Bronchial epithelial cell (primary cell): Measurements from ENCODE around the gene RIMS3. TPM values are rescaled to one million over a fixed set of nuclear protein-coding genes. Genes with fewer than 3 reads are reported as not detected.

ENCODE experiments used
- DNase-seq: peaks from one replicate; pipeline ENCODE4 v3.0.0-alpha.2; 2010; ENCODE audit warnings: low read depth
- FAIRE-seq: peaks from 2 replicates; lab custom pipeline; 2011; peaks lifted over from hg19 to GRCh38; lab: Jason Lieb, UNC
- H3K27me3 ChIP-seq: 2 replicates; pipeline ENCODE4 v1.5.1; 2011; ENCODE audit warnings: low read length; ENCODE audit not compliant: control insufficient read depth, insufficient read depth
- H3K36me3 ChIP-seq: 2 replicates; pipeline ENCODE4 v1.5.1; 2011; ENCODE audit warnings: low read length; ENCODE audit not compliant: control insufficient read depth, insufficient read depth
- H3K4me3 ChIP-seq: 2 replicates; pipeline ENCODE4 v1.5.1; 2011; ENCODE audit warnings: mild to moderate bottlenecking, low read depth, low read length, control low read depth
- CTCF ChIP-seq: IDR thresholded peaks from 2 replicates; pipeline ENCODE4 v1.5.1; 2011; ENCODE audit warnings: mild to moderate bottlenecking, moderate library complexity, low read length, control low read depth, inconsistent platforms; ENCODE audit not compliant: insufficient read depth, severe bottlenecking
- total RNA-seq: library from RNA; depleted of rRNA; stranded (reverse); fragments of >200 nt; gene quantifications from 2 replicates; pipeline ENCODE4 v1.2.1, GENCODE V29; 2014

The RIMS3 gene
- total RNA-seq, 1 donor from 2014 or later, result 0.26 TPM

GRCh38 chr1:40662864-40663263 is 2.6 kb downstream of the RIMS3 start:
- DNase-seq, result peak; percentile 58

GRCh38 chr1:40662151-40662550 is 3.3 kb downstream of the RIMS3 start:
- no peak for TF ChIP-seq CTCF
- FAIRE-seq, result no peak
- DNase-seq, result peak; percentile 34
- peaks cover 4% of the 10 kb centered on the region for H3K27me3 ChIP-seq
- H3K36me3 ChIP-seq, result no peaks in the 10 kb centered on the region
- H3K4me3 ChIP-seq, result no peak overlapping the region

More at GRCh38 chr1:40662864-40663263, 2.6 kb downstream of the RIMS3 start:
- TF ChIP-seq CTCF, result no peak
- FAIRE-seq, result peak; percentile 83
- Histone ChIP-seq H3K4me3 (no peak overlapping the region), H3K27me3 (peaks cover 4% of the 10 kb centered on the region), H3K36me3 (no peaks in the 10 kb centered on the region)

- no peak for DNase-seq
- no peak for TF ChIP-seq CTCF
- FAIRE-seq, result no peak
- Histone ChIP-seq H3K4me3 (no peak overlapping the region), H3K36me3 (no peaks in the 10 kb centered on the region), H3K27me3 (peaks cover 4% of the 10 kb centered on the region)
Measured at GRCh38 chr1:40661678-40662077, 3.8 kb downstream of the RIMS3 start.

GRCh38 chr1:40659649-40659947 is 5.9 kb downstream of the RIMS3 start:
- peaks cover 2% of the 10 kb centered on the region for H3K27me3 ChIP-seq
- FAIRE-seq (no peak), DNase-seq (no peak)
- no peak for TF ChIP-seq CTCF
- H3K36me3 ChIP-seq, result no peaks in the 10 kb centered on the region
- no peak overlapping the region for H3K4me3 ChIP-seq

DNA sequence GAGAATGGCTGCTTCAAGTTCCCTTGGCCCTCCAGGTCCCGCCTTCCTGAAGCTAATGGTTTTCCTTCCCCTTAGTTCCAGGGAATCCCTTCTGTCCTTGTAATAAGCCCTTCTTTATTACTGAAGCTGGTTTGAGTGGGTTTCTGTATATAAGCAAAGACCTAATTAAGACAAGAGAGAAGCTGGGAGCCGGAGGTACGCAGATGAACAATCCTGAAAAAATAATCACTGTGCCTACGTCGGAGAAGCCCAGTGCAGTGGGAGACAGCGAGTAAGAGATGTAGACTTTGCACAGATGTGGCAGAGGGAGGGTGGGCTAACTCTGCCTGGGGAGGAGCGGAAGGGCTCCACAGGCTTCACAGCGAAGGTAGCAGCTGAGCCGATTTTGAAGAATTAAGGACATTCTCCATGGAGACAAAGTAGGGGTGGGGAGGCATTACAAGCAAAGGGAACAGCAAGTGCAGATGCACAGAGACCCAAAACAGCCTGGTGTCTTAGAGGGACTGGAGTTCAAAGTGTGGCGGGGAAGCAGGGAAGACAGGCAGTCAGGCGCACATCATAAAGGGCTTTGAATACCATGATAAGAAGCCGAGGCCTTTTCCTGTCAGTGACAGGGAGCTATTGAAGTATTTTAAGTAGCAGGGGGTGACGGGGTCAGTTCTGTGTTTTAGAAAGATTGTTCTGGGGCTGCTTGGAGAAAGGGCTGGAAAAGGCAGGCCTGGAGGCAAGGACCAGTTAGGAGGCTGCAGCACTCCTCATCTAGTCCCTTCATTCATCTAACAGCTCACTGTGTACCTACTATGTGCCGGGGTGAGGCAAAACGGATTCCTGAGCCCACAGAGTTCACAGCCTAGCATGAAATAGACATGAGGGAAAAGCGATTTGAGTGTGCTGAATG is 6.5 kb downstream of the RIMS3 start:
- no peak overlapping the region for H3K4me3 ChIP-seq
- no peaks in the 10 kb centered on the region for H3K36me3 ChIP-seq
- FAIRE-seq, result peak; percentile 43
- peaks cover 2% of the 10 kb centered on the region for H3K27me3 ChIP-seq
- no peak for DNase-seq
- no peak for TF ChIP-seq CTCF
